ENCODE data around the gene DDX39A. TPM values are rescaled to one million over a fixed set of nuclear protein-coding genes. Genes with fewer than 3 reads are reported as not detected.

Gene DDX39A
- total RNA-seq, 4 donors from 2014 or later: 59.2 to 144 (median 88.4) TPM

- intact Hi-C loops (cut with DNase I): no loop called here
- Histone ChIP-seq H3K4me1 (peaks cover 28 to 70% (median 35%) of the 10 kb centered on the region in 3 donors), H3K27me3 (peaks cover 0 to 33% (median 0%) of the 10 kb centered on the region in 4 donors), H3K27ac (peak overlapping the region; percentile 80 to 91 (median 86)), H3K36me3 (peaks cover 0 to 6% (median 0%) of the 10 kb centered on the region in 3 donors), H3K4me3 (peak overlapping the region in 3 of 4 donors; percentile 66 to 95 (median 80)), H3K9me3 (no peaks in the 10 kb centered on the region)
- DNase-seq: no peak
- no peak for TF ChIP-seq CTCF (IDR thresholded peaks at IDR 0.05)
- no peak for TF ChIP-seq POLR2A (IDR thresholded peaks at IDR 0.05)
- WGBS, 2 donors: 79 to 81% methylated on average over 11 to 12 of the region's 17 CpGs
Measured at GRCh38 chr19:14435320-14436050, 16.3 kb upstream of the DDX39A start.

- no peaks in the 10 kb centered on the region for H3K9me3 ChIP-seq
- TF ChIP-seq POLR2A (IDR thresholded peaks at IDR 0.05): no peak
- no peak for TF ChIP-seq CTCF (IDR thresholded peaks at IDR 0.05)
- peaks cover 0 to 35% (median 0%) of the 10 kb centered on the region in 4 donors for H3K27me3 ChIP-seq
- peaks cover 28 to 62% (median 31%) of the 10 kb centered on the region in 3 donors for H3K4me1 ChIP-seq
- intact Hi-C loops (cut with DNase I): no loop called here
- H3K36me3 ChIP-seq: peaks cover 0 to 6% (median 0%) of the 10 kb centered on the region in 3 donors
- peak overlapping the region; percentile 80 to 91 (median 86) for H3K27ac ChIP-seq
- peak overlapping the region; percentile 55 to 95 (median 73) for H3K4me3 ChIP-seq
- WGBS, 2 donors: 54 to 57% methylated on average over 6 to 12 of the region's 23 CpGs
- no peak for DNase-seq
Measured at GRCh38 chr19:14434543-14435319, 15.6 kb upstream of the DDX39A start.

GRCh38 chr19:14433554-14434501 is 14.7 kb upstream of the DDX39A start:
- H3K27ac ChIP-seq: peak overlapping the region; percentile 80 to 91 (median 86)
- peaks cover 0 to 6% (median 0%) of the 10 kb centered on the region in 3 donors for H3K36me3 ChIP-seq
- peaks cover 22 to 53% (median 23%) of the 10 kb centered on the region in 3 donors for H3K4me1 ChIP-seq
- peak in 2 of 6 experiments; percentile 5 to 13 for TF ChIP-seq CTCF (IDR thresholded peaks at IDR 0.05)
- TF ChIP-seq POLR2A (IDR thresholded peaks at IDR 0.05): no peak
- peak overlapping the region; percentile 55 to 95 (median 73) for H3K4me3 ChIP-seq
- no peak for DNase-seq
- no peaks in the 10 kb centered on the region for H3K9me3 ChIP-seq
- H3K27me3 ChIP-seq: peaks cover 0 to 35% (median 0%) of the 10 kb centered on the region in 4 donors
- 26 to 29% methylated on average over 4 to 6 of the region's 52 CpGs for WGBS, 2 donors
- intact Hi-C loops (cut with DNase I): no loop called here

GRCh38 chr19:14432791-14433553 is 13.8 kb upstream of the DDX39A start, which contains the start of gene PKN1:
Gene PKN1, plus strand, starts transcription at chr19:14433306. Its CDS starts 216 bp downstream, at chr19:14433522.
- 25 to 31% methylated on average over 4 to 9 of the region's 85 CpGs for WGBS, 2 donors
- Histone ChIP-seq H3K9me3 (no peaks in the 10 kb centered on the region), H3K36me3 (peaks cover 0 to 6% (median 0%) of the 10 kb centered on the region in 3 donors), H3K4me3 (peak within 1 kb of the TSS; percentile 55 to 95 (median 73)), H3K27me3 (peaks cover 0 to 35% (median 0%) of the 10 kb centered on the region in 4 donors), H3K27ac (peak within 1 kb of the TSS; percentile 80 to 91 (median 86)), H3K4me1 (peaks cover 21 to 46% (median 22%) of the 10 kb centered on the region in 3 donors)
- intact Hi-C loops (cut with DNase I): no loop called here
- no peak for DNase-seq
- TF ChIP-seq CTCF (IDR thresholded peaks at IDR 0.05) (no peak), POLR2A (IDR thresholded peaks at IDR 0.05) (peak in 1 of 4 donors; percentile 6)

Measured in esophagus squamous epithelium (tissue), 5 donors.